Stimulated activated CD8-positive, alpha-beta memory T cell treated with anti-CD3 and anti-CD28 coated beads, Interleukin-4, amount 100 ng/mL, for 24 hours (primary cell): Measurements from ENCODE around the gene SFRP5.

Experiments used
- DNase-seq: peaks from one replicate; pipeline ENCODE4 v3.0.0-alpha.2; 2020; ENCODE audit warnings: low read depth

Gene SFRP5, protein sequence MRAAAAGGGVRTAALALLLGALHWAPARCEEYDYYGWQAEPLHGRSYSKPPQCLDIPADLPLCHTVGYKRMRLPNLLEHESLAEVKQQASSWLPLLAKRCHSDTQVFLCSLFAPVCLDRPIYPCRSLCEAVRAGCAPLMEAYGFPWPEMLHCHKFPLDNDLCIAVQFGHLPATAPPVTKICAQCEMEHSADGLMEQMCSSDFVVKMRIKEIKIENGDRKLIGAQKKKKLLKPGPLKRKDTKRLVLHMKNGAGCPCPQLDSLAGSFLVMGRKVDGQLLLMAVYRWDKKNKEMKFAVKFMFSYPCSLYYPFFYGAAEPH

DNA sequence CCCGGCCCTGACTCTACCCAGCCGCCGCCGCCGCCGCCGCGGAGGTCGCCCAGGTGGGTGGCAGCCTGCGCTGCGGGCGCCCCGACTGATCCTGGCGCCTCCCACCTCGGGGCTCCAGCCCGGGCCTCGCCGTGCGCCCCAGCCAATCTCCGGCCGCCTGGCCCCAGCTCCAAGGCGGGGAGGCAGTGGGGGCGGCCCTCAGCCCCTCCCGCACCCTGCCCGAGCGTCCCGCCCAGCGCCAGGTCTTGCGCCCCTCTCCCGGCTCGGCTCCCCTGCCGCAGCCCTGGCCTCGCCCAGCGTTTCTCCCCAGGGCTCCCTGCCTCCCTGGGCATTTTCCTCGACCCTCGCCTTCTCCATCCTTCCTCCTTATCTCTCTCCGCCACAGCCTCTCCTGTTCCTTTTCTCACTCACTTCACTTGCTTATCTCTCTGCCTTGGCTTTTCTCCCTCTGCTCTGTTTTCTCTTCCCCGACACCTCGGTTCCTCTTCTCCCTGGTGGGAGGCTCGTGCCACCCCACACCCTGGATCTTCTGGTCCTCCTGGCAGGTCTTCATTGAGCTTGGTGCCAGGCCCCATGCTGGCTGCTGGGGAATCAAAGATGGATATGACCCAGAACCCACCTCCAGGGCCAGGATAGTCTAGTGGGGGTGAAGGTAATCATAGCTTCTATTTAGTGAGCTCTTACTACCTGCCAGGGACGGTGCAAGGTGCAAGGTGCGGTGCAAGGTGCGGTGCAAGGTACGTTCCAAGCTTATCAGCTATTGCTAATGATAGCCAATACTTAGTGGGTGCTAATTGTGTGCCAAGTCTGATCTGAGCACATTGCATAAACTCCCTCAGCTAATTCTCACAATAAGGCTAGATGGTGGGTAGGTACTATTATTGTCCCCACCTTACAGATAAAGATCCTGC lies at the start of gene SFRP5:
SFRP5 (minus strand) TSS at position 87 of the 911 bp plus-strand sequence. CDS start 166 bp downstream, outside the sequence.
- DNase-seq, result no peak

- DNase-seq, result no peak
These were observed 48.4 kb upstream of the SFRP5 start for GRCh38 chr10:97820096-97820704.

GRCh38 chr10:97818572-97818971 lies 46.8 kb upstream of the SFRP5 start:
- DNase-seq, result no peak

DNA sequence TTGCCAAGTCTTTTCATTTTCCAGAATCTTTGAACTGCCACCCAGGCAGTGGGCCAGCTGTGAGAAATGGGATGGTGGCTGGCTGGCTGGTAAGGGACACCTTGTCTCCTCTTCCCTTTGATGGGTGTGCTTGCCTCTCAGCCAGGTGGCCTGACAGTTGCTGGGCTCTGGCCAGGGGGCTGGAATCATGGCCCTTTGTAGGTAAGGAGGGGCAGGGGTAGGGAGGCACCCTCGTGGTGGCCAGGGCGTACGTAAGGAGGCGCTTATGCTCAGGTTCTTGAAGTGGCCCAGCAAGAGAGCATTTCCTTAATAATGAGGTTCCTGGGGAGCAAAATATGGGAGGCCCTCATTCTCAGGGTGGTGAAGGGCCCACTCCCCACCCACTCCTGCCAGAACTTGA lies 44.8 kb upstream of the SFRP5 start:
- no peak for DNase-seq

DNA sequence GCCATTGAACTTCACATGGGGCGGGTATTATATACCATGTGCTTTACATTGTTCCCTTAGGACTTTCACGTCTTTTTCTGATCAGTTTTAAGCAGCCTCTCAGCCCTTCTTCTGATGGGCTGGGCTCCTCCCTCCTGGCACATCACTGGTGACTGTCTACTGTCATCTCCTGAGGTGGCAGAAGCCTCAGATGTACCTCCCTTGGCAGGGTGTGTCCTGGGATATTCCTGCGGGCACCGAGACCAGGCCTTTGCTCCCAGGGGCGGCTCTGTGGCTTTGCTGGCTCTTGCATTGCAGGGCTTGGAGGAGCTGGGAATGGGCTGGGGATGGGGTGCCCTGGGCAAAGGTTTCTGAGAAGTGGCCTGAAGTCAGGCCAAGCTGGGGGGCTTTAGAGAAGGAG lies 43.2 kb upstream of the SFRP5 start:
- DNase-seq, result no peak

DNA sequence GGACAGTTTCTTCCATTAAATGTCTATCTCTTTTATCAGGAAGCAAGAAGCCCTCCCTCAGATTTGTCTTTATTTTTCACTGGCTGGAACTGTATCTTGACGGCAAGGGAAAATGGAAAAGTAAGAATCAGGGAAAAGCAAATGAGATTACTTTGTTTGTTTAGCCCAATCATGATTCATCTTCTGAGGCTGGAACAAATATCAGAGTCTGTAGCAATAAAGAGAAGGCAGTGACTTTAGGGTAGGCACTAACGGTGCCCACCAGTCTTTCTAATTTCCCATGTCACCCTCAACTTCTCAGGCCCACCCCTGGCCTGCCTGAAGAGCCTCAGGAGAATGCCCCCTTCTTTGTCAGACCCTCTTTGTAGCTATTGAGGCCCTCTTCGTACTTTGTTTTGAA lies 41.5 kb upstream of the SFRP5 start:
- no peak for DNase-seq

DNA sequence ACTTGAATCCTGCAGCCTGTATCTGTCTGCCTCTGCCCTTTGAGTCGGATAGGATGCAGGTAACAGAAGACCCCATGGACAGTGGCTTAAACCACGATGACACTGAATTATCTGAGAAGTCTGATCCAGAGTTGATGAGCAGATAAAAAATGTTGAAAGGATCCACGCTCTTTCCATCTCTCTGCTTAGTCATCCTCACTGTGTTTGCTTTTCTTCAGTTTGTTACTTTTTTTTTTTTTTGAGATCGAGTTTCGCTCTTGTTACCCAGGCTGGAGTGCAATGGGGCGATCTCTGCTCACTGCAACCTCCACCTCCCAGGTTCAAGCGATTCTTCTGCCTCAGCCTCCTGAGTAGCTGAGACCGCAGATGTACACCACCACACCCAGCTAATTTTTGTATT lies 40.9 kb upstream of the SFRP5 start:
- no peak for DNase-seq

DNA sequence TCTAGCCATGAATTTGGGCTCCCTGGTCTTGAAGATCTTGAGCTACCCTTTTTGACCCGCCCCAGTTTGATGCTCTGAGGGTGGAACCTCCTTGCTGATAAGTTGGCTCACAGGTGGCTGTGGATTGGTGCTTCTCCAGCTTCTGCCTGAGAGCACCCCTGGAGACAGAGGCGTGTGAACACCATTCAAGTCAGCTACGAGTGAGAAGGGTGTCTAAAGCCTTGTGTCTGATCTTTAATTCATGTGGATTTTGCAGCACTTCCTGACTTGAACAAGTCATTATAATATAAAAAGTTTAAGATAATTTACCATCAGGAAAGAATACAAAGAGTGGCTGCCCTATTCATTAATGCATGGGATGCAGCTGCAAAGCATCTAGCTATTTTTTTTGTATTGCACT lies 40.2 kb upstream of the SFRP5 start:
- no peak for DNase-seq

DNA sequence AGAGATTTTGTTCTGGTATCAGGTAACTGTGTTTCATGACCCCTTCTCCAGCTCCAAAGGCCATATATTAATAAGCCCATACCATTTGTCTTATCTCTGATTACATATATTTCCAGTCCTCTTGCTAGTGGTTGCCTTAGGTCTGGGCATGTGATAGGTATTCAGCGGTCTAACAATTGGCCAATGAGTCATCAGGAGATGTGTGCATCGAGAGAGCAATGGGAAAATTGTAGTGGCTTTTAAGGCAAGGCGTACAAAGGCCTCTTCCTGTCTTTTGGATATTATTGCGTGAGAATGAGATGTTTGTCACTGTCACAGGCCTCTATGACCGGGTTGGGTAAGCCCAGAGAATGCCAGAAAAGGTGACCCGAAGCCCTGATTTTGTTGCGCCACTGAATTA lies 38.6 kb upstream of the SFRP5 start:
- DNase-seq, result no peak

- DNase-seq, result no peak
These were observed 34.1 kb upstream of the SFRP5 start for GRCh38 chr10:97805949-97806348.

- DNase-seq, result no peak
These were observed 33.5 kb upstream of the SFRP5 start for GRCh38 chr10:97805096-97805884.

- DNase-seq, result no peak
These were observed 29.6 kb upstream of the SFRP5 start for GRCh38 chr10:97801422-97801821.

DNA sequence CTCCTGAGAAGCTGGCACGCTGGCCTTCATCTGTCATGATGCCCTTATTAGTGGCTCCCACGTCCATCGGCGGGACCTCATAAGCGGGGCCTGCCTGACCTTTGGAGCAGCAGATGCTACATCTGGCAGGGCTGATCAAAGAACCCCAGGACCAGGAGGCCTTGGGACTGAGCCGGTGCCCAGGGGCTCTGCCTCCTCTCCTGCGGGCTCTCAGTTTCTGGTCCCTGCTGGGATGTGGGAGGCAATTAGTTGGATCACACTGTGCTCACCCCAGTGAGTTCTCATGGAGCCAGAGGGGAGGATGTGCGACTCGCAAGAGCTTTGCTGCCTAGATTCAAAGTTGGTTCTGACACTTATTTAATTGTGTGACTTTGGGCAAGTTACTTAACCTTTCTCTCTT lies 28.7 kb upstream of the SFRP5 start:
- no peak for DNase-seq

GRCh38 chr10:97798958-97799610 lies 27.3 kb upstream of the SFRP5 start:
- no peak for DNase-seq

DNA sequence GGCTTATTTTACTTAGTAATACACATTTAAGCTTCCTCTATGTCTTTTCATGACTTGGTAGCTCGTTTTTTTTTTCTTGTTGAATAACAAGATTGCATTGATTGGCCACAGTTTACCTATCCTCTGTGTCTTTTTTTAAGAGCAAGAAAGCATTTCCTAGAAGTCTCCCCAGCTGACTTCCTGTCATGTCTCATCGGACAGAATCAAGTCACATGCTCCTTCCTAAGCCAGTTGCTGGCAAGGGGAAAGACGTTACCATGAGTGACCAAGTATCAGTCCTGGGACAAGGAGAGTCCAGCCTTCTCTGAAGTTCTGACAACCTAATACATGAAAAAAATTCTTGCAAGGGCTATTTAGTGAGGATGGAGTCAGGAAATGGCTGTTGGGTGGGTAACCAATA lies 24.9 kb upstream of the SFRP5 start:
- no peak for DNase-seq

DNA sequence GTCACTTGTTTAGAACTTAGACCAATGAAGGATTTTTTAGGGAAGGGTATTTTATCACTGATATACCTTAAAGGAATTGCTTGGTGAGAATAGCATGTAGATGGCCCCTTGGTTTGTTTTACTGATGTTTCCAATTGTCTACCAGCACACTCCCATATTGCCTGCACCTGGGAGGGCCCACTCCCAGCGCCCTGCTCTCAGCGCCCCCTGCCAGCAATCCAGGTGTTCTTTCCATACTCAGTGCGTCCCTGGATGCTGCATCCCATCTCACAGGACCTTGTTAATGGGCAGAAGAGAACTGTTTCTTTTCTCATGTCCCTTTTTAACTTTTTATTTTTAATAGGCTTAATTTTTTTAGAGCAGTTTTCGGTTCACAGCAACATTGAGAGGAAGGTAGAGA lies 24.1 kb upstream of the SFRP5 start:
- no peak for DNase-seq

DNA sequence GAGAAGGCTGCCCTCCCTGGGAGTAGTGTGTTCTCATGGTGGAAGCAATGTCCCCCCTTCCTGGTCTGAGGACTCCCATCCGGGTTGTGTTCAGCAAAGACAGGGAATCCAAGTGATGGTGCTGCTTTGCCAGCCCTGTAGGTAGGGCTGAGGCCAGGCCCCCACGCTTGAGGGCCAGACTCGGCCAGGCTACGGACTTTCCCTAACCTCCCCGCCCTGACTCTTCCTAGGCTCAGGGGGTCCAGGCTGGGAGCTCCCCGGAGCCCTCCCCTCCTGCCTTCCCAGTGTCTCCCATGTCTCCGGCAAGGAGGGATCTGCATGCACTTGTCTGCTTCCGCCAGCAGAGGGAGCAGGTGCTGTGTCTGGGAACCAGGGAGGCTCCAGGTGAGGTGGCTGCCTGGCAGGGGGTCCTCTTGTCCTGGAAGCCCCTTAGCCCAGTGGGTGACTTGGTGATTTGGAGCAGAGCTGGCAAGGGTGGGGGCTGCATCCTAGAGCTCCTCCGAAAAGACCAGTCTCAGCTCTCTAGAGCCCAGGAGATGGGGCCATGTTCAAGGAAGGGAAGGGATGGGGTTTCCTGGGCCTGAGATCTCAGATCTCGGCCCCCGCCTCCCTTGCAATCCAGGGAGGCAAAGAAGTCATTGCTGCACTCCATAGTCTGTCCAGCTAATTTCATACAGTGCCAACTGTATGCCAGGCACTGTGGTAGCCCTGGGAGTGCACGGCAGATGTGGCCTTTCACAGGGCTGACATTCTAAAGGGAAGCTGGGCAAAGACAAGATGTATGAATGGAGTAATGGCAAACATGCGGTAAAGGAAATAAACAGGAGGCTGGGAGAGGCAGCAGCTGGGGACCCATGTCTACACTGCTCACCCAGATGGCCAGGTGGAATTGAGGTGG lies 20.3 kb upstream of the SFRP5 start:
- DNase-seq, result peak; percentile 51

GRCh38 chr10:97789770-97790397 lies 18.1 kb upstream of the SFRP5 start:
- DNase-seq, result no peak

DNA sequence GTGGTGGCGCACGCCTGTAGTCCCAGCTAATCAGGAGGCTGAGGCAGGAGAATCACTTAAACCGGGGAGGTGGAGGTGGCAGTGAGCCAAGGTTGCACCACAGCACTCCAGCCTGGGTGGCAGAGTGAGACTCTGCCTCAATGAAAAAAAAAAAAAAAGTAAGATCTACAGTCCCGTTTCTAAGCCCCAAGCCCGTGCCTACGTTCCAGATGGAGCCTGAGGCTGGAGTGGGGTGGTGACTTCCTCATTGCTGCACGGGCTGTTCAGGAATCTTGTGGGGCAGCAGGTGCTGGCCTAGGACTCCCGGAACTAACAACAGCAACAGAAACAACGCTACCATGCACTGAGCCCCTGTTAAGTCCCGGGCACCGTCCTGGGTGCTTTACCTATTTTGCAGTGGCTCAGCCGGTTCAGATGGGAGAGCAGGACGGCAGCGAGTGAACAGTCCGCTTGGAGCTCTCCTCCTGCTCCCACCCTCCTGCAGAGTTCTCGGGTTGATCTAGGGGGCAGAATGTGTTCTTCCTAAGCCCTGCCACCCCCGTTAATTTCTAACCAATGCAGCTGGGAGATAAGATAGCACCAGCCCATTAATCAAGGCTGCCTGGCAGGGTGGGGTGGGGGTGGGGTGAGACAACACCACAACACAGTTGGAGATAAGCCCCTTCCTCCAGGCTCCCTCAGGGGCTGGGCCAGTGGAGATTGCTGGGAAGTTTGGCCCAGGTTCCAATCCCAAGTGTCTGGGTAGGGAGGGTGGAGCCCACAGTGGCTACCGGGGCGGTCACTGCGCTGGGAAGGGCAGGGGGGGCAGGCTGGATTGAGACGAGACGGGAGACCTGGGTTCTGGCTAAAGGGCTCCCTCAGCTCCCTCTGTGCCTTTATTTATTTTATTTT lies 17.0 kb upstream of the SFRP5 start:
- no peak for DNase-seq
